HepG2 (cell line): ENCODE results near the gene TBL3. TPM values are rescaled to one million over a fixed set of nuclear protein-coding genes. Genes with fewer than 3 reads are reported as not detected.

Experiments used
- ADNP ChIP-seq: sonication (generic); formaldehyde crosslinking; IDR thresholded peaks from 2 replicates; pipeline ENCODE4 v1.4.0; 2020; ENCODE audit warnings: missing genetic modification reagents
- ERF ChIP-seq: IDR thresholded peaks from 2 replicates; pipeline ENCODE4 v1.6.1; 2018; ENCODE audit warnings: missing biosample characterization, missing genetic modification reagents
- FIP1L1 ChIP-seq: fragments of 200-400 bp; formaldehyde crosslinking; IDR thresholded peaks from 2 replicates; pipeline ENCODE4 v1.6.1; 2018; ENCODE audit warnings: low read depth, mild to moderate bottlenecking, low read length, moderate library complexity, borderline replicate concordance; ENCODE audit not compliant: insufficient read depth
- HNRNPK ChIP-seq: fragments of 200-400 bp; formaldehyde crosslinking; IDR thresholded peaks from 2 replicates; pipeline ENCODE4 v1.6.1; 2018; ENCODE audit warnings: low read length, low read depth, moderate library complexity, mild to moderate bottlenecking; ENCODE audit not compliant: poor library complexity, severe bottlenecking
- IKZF4 ChIP-seq: sonication (generic); formaldehyde crosslinking; IDR thresholded peaks from 2 replicates; pipeline ENCODE4 v1.5.1; 2020; ENCODE audit warnings: borderline replicate concordance, mild to moderate bottlenecking, low read depth, missing genetic modification reagents; ENCODE audit errors: not compliant biosample characterization
- NONO ChIP-seq, 2 experiments: fragments of 450-650 bp in 1 of 2; sonication (generic) in 1 of 2; formaldehyde crosslinking in 1 of 2; IDR thresholded peaks in 1 of 2; conservative IDR thresholded peaks in 1 of 2; 2 replicates each; pipeline versions ENCODE4 v1.6.1 to v1.8.0; 2017 to 2022; ENCODE audit warnings: mild to moderate bottlenecking in 1 of 2, missing genetic modification reagents in 1 of 2, moderate library complexity in 1 of 2
- PHF5A ChIP-seq: IDR thresholded peaks from one replicate; pipeline ENCODE4 v1.6.1; 2018; ENCODE audit warnings: low read depth, missing genetic modification reagents; ENCODE audit not compliant: unreplicated experiment
- PHF8 ChIP-seq: sonication (generic); formaldehyde crosslinking; IDR thresholded peaks from 2 replicates; pipeline ENCODE4 v1.5.0; 2020; ENCODE audit warnings: missing genetic modification reagents
- UBTF ChIP-seq: sonication (generic); formaldehyde crosslinking; IDR thresholded peaks from 2 replicates; pipeline ENCODE4 v1.4.0; 2020; ENCODE audit warnings: mild to moderate bottlenecking, missing genetic modification reagents
- ZBTB3 ChIP-seq: sonication (generic); formaldehyde crosslinking; IDR thresholded peaks from 2 replicates; pipeline ENCODE4 v1.4.0; 2020; ENCODE audit warnings: low read depth, mild to moderate bottlenecking, moderate library complexity, missing genetic modification reagents, borderline replicate concordance
- ZFY ChIP-seq: sonication (generic); formaldehyde crosslinking; IDR thresholded peaks from 2 replicates; pipeline ENCODE4 v1.4.0; 2020; ENCODE audit warnings: missing genetic modification reagents
- ZNF263 ChIP-seq: sonication (generic); formaldehyde crosslinking; IDR thresholded peaks from 2 replicates; pipeline ENCODE4 v1.4.0; 2020; ENCODE audit warnings: missing genetic modification reagents
- ZNF572 ChIP-seq: sonication (generic); formaldehyde crosslinking; IDR thresholded peaks from 2 replicates; pipeline ENCODE4 v1.5.1; 2020; ENCODE audit warnings: mild to moderate bottlenecking, missing genetic modification reagents
- ZNF577 ChIP-seq: sonication (generic); formaldehyde crosslinking; IDR thresholded peaks from 2 replicates; pipeline ENCODE4 v1.4.0; 2020; ENCODE audit warnings: mild to moderate bottlenecking, low read depth, missing genetic modification reagents, borderline replicate concordance
- ZNF777 ChIP-seq: sonication (generic); formaldehyde crosslinking; IDR thresholded peaks from 2 replicates; pipeline ENCODE4 v1.4.0; 2020; ENCODE audit warnings: missing genetic modification reagents
- polyA plus RNA-seq, 8 experiments: library from polyadenylated mRNA; depleted of rRNA in 3 of 8; stranded (reverse) in 7 of 8; unstranded in 1 of 8; fragments of >200 nt; fragmentation: Illumina TruSeq in 4 of 8; extraction: Trizol in 4 of 8; gene quantifications; 2 replicates each; pipeline versions ENCODE4 v1.2.1 to v1.2.3, GENCODE V29; 2011 to 2016; ENCODE audit warnings: low read depth in 4 of 8, missing spikeins in 1 of 8, mixed read lengths in 1 of 8; ENCODE audit not compliant: insufficient read depth in 1 of 8
- total RNA-seq, 5 experiments: library from RNA; depleted of rRNA; stranded (reverse); fragments of >200 nt; fragmentation: Illumina TruSeq; extraction: Trizol; gene quantifications; 2 replicates each; pipeline ENCODE4 v1.2.3, GENCODE V29; 2016; ENCODE audit warnings: low read depth in 1 of 5
- TF ChIP-seq, protein P1 (sequence below): sonication (generic); formaldehyde crosslinking; IDR thresholded peaks from 2 replicates; pipeline ENCODE4 v1.4.0; 2020; ENCODE audit warnings: missing genetic modification reagents

Gene TBL3
- total and polyA plus RNA-seq, 2 of the 13 experiments (the other 11 are each of a cell fraction or from before 2014, with no cell fraction given): 16.8 to 38.0 TPM

DNA sequence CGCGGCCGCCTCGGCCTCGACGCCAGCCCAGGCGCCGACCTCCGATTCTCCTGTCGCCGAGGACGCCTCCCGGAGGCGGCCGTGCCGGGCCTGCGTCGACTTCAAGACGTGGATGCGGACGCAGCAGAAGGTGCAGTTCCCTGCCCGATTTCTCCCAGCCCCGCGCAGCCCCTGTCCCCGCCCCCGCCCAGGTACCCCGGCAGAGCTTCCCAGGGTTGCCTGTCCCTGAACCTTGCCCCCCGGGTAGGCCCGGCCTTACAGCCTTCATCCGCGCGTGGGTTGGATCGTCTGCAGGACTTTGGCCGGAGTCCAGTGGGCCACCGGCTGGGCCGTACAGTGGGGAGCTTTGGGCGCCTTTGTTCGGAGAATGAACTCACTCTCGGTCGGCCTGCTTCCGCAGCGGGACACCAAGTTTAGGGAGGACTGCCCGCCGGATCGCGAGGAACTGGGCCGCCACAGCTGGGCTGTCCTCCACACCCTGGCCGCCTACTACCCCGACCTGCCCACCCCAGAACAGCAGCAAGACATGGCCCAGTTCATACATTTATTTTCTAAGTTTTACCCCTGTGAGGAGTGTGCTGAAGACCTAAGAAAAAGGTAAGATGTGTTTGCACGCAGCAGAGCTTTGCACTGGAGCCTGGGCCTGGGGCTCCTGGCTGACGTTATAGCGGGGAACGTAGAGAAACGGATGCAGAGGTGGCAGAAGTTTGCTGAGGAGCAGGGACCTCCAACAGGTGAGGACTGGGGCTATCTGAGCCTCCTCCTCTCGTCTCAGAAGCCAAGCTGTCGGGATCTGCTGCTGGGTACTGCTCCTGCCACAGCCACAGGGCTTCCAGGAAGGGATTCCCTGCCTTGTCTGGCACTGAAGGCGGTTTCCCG lies 12.7 kb downstream of the TBL3 start (continued):
- TF ChIP-seq ZNF263 (CRISPR knock-in tag) (peak; percentile 95), UBTF (CRISPR knock-in tag) (peak; percentile 49; the same call in 1 of the 2 replicates), IKZF4 (CRISPR knock-in tag) (peak; percentile 16), PHF8 (peak; percentile 72), NONO (IDR thresholded peaks at IDR 0.05) (no peak), NONO (CRISPR knock-in tag; conservative IDR thresholded peaks at IDR 0.05) (peak; percentile 46; the same call in 1 of the 2 replicates), ERF (CRISPR knock-in tag) (0 out of 2 replicates have a peak, but pooled peaks have one; percentile 7), ZFY (CRISPR knock-in tag) (peak; percentile 73; the same call in 1 of the 2 replicates), HNRNPK (peak; percentile 10), ZNF577 (CRISPR knock-in tag) (no peak), FIP1L1 (no peak), ZNF572 (CRISPR knock-in tag) (no peak), ZBTB3 (CRISPR knock-in tag) (no peak; the same call in 1 of the 2 replicates), ZNF777 (no peak), PHF5A (CRISPR knock-in tag) (no peak), ADNP (CRISPR knock-in tag) (no peak)
- TF ChIP-seq, protein P1, sequence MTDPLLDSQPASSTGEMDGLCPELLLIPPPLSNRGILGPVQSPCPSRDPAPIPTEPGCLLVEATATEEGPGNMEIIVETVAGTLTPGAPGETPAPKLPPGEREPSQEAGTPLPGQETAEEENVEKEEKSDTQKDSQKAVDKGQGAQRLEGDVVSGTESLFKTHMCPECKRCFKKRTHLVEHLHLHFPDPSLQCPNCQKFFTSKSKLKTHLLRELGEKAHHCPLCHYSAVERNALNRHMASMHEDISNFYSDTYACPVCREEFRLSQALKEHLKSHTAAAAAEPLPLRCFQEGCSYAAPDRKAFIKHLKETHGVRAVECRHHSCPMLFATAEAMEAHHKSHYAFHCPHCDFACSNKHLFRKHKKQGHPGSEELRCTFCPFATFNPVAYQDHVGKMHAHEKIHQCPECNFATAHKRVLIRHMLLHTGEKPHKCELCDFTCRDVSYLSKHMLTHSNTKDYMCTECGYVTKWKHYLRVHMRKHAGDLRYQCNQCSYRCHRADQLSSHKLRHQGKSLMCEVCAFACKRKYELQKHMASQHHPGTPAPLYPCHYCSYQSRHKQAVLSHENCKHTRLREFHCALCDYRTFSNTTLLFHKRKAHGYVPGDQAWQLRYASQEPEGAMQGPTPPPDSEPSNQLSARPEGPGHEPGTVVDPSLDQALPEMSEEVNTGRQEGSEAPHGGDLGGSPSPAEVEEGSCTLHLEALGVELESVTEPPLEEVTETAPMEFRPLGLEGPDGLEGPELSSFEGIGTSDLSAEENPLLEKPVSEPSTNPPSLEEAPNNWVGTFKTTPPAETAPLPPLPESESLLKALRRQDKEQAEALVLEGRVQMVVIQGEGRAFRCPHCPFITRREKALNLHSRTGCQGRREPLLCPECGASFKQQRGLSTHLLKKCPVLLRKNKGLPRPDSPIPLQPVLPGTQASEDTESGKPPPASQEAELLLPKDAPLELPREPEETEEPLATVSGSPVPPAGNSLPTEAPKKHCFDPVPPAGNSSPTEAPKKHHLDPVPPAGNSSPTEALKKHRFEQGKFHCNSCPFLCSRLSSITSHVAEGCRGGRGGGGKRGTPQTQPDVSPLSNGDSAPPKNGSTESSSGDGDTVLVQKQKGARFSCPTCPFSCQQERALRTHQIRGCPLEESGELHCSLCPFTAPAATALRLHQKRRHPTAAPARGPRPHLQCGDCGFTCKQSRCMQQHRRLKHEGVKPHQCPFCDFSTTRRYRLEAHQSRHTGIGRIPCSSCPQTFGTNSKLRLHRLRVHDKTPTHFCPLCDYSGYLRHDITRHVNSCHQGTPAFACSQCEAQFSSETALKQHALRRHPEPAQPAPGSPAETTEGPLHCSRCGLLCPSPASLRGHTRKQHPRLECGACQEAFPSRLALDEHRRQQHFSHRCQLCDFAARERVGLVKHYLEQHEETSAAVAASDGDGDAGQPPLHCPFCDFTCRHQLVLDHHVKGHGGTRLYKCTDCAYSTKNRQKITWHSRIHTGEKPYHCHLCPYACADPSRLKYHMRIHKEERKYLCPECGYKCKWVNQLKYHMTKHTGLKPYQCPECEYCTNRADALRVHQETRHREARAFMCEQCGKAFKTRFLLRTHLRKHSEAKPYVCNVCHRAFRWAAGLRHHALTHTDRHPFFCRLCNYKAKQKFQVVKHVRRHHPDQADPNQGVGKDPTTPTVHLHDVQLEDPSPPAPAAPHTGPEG (CRISPR knock-in tag): no peak
